Measurements from ENCODE around the gene KRTAP9-9.
"Not testable (repeated sequence)": the region's sequence is repeated elsewhere in the genome, so short reads cannot be mapped to it uniquely, and the experiment has no call there.

KRTAP9-9 gene

GRCh38 chr17:41264599-41264998 lies 9.4 kb downstream of the KRTAP9-9 start:
- Histone ChIP-seq H3K9ac (ENCODE audit: low read depth in 1 of 2, low read length in 2 of 2) (no peak overlapping the region), H3K4me1 (ENCODE audit: control insufficient read depth in 1 of 2, insufficient read depth in 2 of 2, low read length in 2 of 2) (no peaks in the 10 kb centered on the region), H3K27ac (ENCODE audit: low read depth, low read length) (no peak overlapping the region), H3K9me3 (ENCODE audit: control insufficient read depth in 1 of 2, low read length in 2 of 2) (no peaks in the 10 kb centered on the region), H3K27me3 (ENCODE audit: control insufficient read depth in 1 of 2, insufficient read depth in 2 of 2, low read length in 2 of 2) (peaks cover 4 to 9% of the 10 kb centered on the region in 2 donors), H3K4me3 (ENCODE audit: low read depth in 1 of 2, low read length in 2 of 2) (no peak overlapping the region), H3K36me3 (ENCODE audit: control insufficient read depth in 1 of 2, insufficient read depth in 2 of 2, low read length in 2 of 2) (no peaks in the 10 kb centered on the region)

DNA sequence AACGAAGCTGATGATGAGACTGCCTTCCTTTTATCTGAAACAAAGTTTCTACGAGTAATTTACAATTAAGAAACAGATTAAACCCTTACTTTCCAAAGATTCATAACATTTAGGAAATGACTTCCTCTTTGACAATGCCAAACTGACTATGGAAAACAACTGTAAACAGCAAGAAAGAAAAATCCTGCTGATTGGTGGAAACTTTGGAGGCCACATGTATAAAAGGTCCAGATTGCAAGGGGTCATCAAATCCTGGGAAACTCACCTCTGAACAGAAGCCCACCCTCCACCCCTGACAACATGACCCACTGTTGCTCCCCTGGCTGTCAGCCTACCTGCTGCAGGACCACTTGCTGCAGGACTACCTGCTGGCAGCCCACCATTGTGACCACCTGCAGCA lies 9.9 kb downstream of the KRTAP9-9 start, which contains the start of gene KRTAP9-6:
Gene KRTAP9-6 (plus strand): TSS at position 301 of the 400 bp plus-strand sequence. CDS start 0 bp downstream, at position 301.
- Histone ChIP-seq H3K27ac (ENCODE audit: low read depth, low read length) (no peak within 1 kb of the TSS), H3K4me1 (ENCODE audit: control insufficient read depth in 1 of 2, insufficient read depth in 2 of 2, low read length in 2 of 2) (no peaks in the 10 kb centered on the region), H3K9me3 (ENCODE audit: control insufficient read depth in 1 of 2, low read length in 2 of 2) (no peaks in the 10 kb centered on the region), H3K27me3 (ENCODE audit: control insufficient read depth in 1 of 2, insufficient read depth in 2 of 2, low read length in 2 of 2) (peaks cover 4 to 9% of the 10 kb centered on the region in 2 donors), H3K36me3 (ENCODE audit: control insufficient read depth in 1 of 2, insufficient read depth in 2 of 2, low read length in 2 of 2) (no peaks in the 10 kb centered on the region), H3K4me3 (ENCODE audit: low read depth in 1 of 2, low read length in 2 of 2) (no peak within 1 kb of the TSS), H3K9ac (ENCODE audit: low read depth in 1 of 2, low read length in 2 of 2) (no peak within 1 kb of the TSS)

- Histone ChIP-seq H3K27me3 (ENCODE audit: control insufficient read depth in 1 of 2, insufficient read depth in 2 of 2, low read length in 2 of 2) (peaks cover 4 to 9% of the 10 kb centered on the region in 2 donors), H3K27ac (ENCODE audit: low read depth, low read length) (no peak overlapping the region), H3K4me3 (ENCODE audit: low read depth in 1 of 2, low read length in 2 of 2) (no peak overlapping the region), H3K9ac (ENCODE audit: low read depth in 1 of 2, low read length in 2 of 2) (no peak overlapping the region), H3K36me3 (ENCODE audit: control insufficient read depth in 1 of 2, insufficient read depth in 2 of 2, low read length in 2 of 2) (no peaks in the 10 kb centered on the region), H3K4me1 (ENCODE audit: control insufficient read depth in 1 of 2, insufficient read depth in 2 of 2, low read length in 2 of 2) (no peaks in the 10 kb centered on the region), H3K9me3 (ENCODE audit: control insufficient read depth in 1 of 2, low read length in 2 of 2) (no peaks in the 10 kb centered on the region)
Measured at GRCh38 chr17:41267711-41268110, 12.5 kb downstream of the KRTAP9-9 start.

DNA sequence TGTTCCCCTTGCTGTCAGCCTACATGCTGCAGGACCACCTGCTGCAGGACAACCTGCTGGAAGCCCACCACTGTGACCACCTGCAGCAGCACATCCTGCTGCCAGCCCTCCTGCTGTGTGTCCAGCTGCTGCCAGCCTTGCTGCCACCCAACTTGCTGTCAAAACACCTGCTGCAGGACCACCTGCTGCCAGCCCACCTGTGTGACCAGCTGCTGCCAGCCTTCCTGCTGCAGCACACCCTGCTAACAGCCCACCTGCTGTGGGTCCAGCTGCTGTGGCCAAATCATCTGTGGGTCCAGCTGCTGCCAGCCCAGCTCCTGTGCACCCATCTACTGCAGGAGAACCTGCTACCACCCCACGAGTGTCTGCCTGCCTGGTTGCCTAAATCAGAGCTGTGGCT lies 16.1 kb downstream of the KRTAP9-9 start:
- H3K4me3 ChIP-seq (ENCODE audit: low read depth in 1 of 2, low read length in 2 of 2); H3K9ac ChIP-seq (ENCODE audit: low read depth in 1 of 2, low read length in 2 of 2); H3K4me1 ChIP-seq (ENCODE audit: control insufficient read depth in 1 of 2, insufficient read depth in 2 of 2, low read length in 2 of 2); H3K27me3 ChIP-seq (ENCODE audit: control insufficient read depth in 1 of 2, insufficient read depth in 2 of 2, low read length in 2 of 2); H3K27ac ChIP-seq (ENCODE audit: low read depth, low read length); H3K9me3 ChIP-seq (ENCODE audit: control insufficient read depth in 1 of 2, low read length in 2 of 2); H3K36me3 ChIP-seq (ENCODE audit: control insufficient read depth in 1 of 2, insufficient read depth in 2 of 2, low read length in 2 of 2): not testable (repeated sequence)

DNA sequence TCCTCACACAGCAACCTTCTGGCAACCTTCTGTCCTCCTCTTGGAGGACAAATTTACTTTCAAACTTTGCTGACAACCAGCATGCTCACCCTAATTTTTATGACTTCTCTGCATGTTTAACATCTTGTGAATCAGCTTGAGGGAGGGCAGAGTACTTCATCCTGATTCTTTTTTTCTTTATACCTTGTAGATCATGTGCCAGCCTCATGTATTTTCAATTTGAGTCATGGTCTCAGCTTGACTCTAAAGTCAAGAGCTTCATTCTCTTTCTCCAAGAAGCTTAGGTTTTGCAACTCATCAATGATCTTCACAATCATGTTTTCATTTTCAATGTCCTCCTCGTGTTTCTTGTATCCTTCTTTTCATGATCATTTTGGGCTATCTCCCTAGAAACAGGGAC lies 16.7 kb downstream of the KRTAP9-9 start:
- H3K4me3 ChIP-seq (ENCODE audit: low read depth in 1 of 2, low read length in 2 of 2), result no peak overlapping the region
- no peaks in the 10 kb centered on the region for H3K4me1 ChIP-seq (ENCODE audit: control insufficient read depth in 1 of 2, insufficient read depth in 2 of 2, low read length in 2 of 2)
- no peaks in the 10 kb centered on the region for H3K9me3 ChIP-seq (ENCODE audit: control insufficient read depth in 1 of 2, low read length in 2 of 2)
- H3K27ac ChIP-seq (ENCODE audit: low read depth, low read length), result no peak overlapping the region
- H3K9ac ChIP-seq (ENCODE audit: low read depth in 1 of 2, low read length in 2 of 2), result no peak overlapping the region
- H3K36me3 ChIP-seq (ENCODE audit: control insufficient read depth in 1 of 2, insufficient read depth in 2 of 2, low read length in 2 of 2), result no peaks in the 10 kb centered on the region
- H3K27me3 ChIP-seq (ENCODE audit: control insufficient read depth in 1 of 2, insufficient read depth in 2 of 2, low read length in 2 of 2), result peaks cover 0 to 7% of the 10 kb centered on the region in 2 donors

DNA sequence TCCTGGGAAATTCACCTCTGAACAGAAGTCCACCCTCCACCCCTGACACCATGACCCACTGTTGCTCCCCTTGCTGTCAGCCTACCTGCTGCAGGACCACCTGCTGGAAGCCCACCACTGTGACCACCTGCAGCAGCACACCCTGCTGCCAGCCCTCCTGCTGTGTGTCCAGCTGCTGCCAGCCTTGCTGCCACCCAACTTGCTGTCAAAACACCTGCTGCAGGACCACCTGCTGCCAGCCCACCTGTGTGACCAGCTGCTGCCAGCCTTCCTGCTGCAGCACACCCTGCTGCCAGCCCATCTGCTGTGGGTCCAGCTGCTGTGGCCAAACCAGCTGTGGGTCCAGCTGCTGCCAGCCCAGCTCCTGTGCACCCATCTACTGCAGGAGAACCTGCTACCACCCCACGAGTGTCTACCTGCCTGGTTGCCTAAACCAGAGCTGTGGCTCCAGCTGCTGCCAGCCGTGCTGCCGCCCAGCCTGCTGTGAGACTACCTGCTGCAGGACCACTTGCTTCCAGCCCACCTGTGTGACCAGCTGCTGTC lies 20.5 kb downstream of the KRTAP9-9 start, which contains the start of gene KRTAP9-7:
Gene KRTAP9-7 (plus strand): TSS at position 51 of the 543 bp plus-strand sequence. CDS start 0 bp downstream, at position 51.
- H3K36me3 ChIP-seq (ENCODE audit: control insufficient read depth in 1 of 2, insufficient read depth in 2 of 2, low read length in 2 of 2); H3K27ac ChIP-seq (ENCODE audit: low read depth, low read length); H3K9me3 ChIP-seq (ENCODE audit: control insufficient read depth in 1 of 2, low read length in 2 of 2); H3K4me1 ChIP-seq (ENCODE audit: control insufficient read depth in 1 of 2, insufficient read depth in 2 of 2, low read length in 2 of 2); H3K27me3 ChIP-seq (ENCODE audit: control insufficient read depth in 1 of 2, insufficient read depth in 2 of 2, low read length in 2 of 2); H3K4me3 ChIP-seq (ENCODE audit: low read depth in 1 of 2, low read length in 2 of 2); H3K9ac ChIP-seq (ENCODE audit: low read depth in 1 of 2, low read length in 2 of 2): not testable (repeated sequence)

- H3K9me3 ChIP-seq (ENCODE audit: control insufficient read depth in 1 of 2, low read length in 2 of 2), result no peaks in the 10 kb centered on the region
- H3K27ac ChIP-seq (ENCODE audit: low read depth, low read length), result no peak overlapping the region
- H3K9ac ChIP-seq (ENCODE audit: low read depth in 1 of 2, low read length in 2 of 2), result no peak overlapping the region
- H3K36me3 ChIP-seq (ENCODE audit: control insufficient read depth in 1 of 2, insufficient read depth in 2 of 2, low read length in 2 of 2), result no peaks in the 10 kb centered on the region
- H3K4me1 ChIP-seq (ENCODE audit: control insufficient read depth in 1 of 2, insufficient read depth in 2 of 2, low read length in 2 of 2), result no peaks in the 10 kb centered on the region
- H3K4me3 ChIP-seq (ENCODE audit: low read depth in 1 of 2, low read length in 2 of 2), result no peak overlapping the region
- peaks cover 0 to 5% of the 10 kb centered on the region in 2 donors for H3K27me3 ChIP-seq (ENCODE audit: control insufficient read depth in 1 of 2, insufficient read depth in 2 of 2, low read length in 2 of 2)
Measured at GRCh38 chr17:41278176-41278955, 23.2 kb downstream of the KRTAP9-9 start.

DNA sequence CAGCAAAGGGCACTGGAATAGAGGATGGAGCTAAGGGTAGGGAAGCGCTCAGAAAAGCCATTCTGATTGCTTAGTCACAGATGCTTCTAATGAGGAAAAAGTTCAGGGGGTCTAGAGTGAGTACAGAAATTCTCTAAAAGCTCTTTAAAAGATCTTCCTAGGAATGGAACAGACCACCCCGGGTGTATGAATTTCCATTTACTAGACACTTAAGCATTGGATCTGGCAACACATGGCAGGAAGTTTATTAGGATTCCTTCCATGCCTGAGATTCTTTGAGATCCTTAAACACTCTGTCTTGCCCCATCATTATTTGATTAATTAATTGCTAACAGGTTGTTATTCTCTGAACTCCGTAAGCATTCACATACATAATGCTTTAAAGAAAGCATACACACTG lies 28.9 kb downstream of the KRTAP9-9 start:
- Histone ChIP-seq H3K27ac (ENCODE audit: low read depth, low read length) (no peak overlapping the region), H3K4me3 (ENCODE audit: low read depth in 1 of 2, low read length in 2 of 2) (no peak overlapping the region), H3K4me1 (ENCODE audit: control insufficient read depth in 1 of 2, insufficient read depth in 2 of 2, low read length in 2 of 2) (no peaks in the 10 kb centered on the region), H3K9me3 (ENCODE audit: control insufficient read depth in 1 of 2, low read length in 2 of 2) (no peaks in the 10 kb centered on the region), H3K9ac (ENCODE audit: low read depth in 1 of 2, low read length in 2 of 2) (no peak overlapping the region), H3K36me3 (ENCODE audit: control insufficient read depth in 1 of 2, insufficient read depth in 2 of 2, low read length in 2 of 2) (no peaks in the 10 kb centered on the region), H3K27me3 (ENCODE audit: control insufficient read depth in 1 of 2, insufficient read depth in 2 of 2, low read length in 2 of 2) (peaks cover 0 to 6% of the 10 kb centered on the region in 2 donors)

- Histone ChIP-seq H3K4me3 (ENCODE audit: low read depth in 1 of 2, low read length in 2 of 2) (no peak overlapping the region), H3K27me3 (ENCODE audit: control insufficient read depth in 1 of 2, insufficient read depth in 2 of 2, low read length in 2 of 2) (peaks cover 0 to 6% of the 10 kb centered on the region in 2 donors), H3K9me3 (ENCODE audit: control insufficient read depth in 1 of 2, low read length in 2 of 2) (no peaks in the 10 kb centered on the region), H3K4me1 (ENCODE audit: control insufficient read depth in 1 of 2, insufficient read depth in 2 of 2, low read length in 2 of 2) (no peaks in the 10 kb centered on the region), H3K27ac (ENCODE audit: low read depth, low read length) (no peak overlapping the region), H3K36me3 (ENCODE audit: control insufficient read depth in 1 of 2, insufficient read depth in 2 of 2, low read length in 2 of 2) (no peaks in the 10 kb centered on the region), H3K9ac (ENCODE audit: low read depth in 1 of 2, low read length in 2 of 2) (no peak overlapping the region)
Measured at GRCh38 chr17:41284546-41284945, 29.4 kb downstream of the KRTAP9-9 start.

DNA sequence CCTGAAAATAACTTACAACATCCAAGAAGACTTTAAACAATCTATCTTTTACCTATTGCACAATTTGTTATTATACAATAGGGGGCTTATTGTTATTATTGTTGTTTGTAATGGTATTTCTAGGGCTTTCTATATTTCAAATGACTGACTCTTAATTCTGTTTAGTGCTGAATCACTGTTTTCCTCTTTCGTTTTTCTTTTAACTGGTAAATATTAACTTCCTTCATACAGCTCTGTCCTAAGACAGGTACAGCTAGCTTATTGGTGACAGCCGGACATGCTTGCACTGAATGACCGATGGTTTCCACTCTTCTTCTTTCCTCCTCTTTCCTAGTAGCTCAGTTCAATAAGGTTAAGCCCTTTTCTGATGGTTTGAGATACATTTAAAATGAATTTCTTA lies 31.9 kb downstream of the KRTAP9-9 start:
- H3K27me3 ChIP-seq (ENCODE audit: control insufficient read depth in 1 of 2, insufficient read depth in 2 of 2, low read length in 2 of 2), result peaks cover 0 to 6% of the 10 kb centered on the region in 2 donors
- no peak overlapping the region for H3K9ac ChIP-seq (ENCODE audit: low read depth in 1 of 2, low read length in 2 of 2)
- no peak overlapping the region for H3K4me3 ChIP-seq (ENCODE audit: low read depth in 1 of 2, low read length in 2 of 2)
- no peaks in the 10 kb centered on the region for H3K9me3 ChIP-seq (ENCODE audit: control insufficient read depth in 1 of 2, low read length in 2 of 2)
- no peaks in the 10 kb centered on the region for H3K4me1 ChIP-seq (ENCODE audit: control insufficient read depth in 1 of 2, insufficient read depth in 2 of 2, low read length in 2 of 2)
- no peaks in the 10 kb centered on the region for H3K36me3 ChIP-seq (ENCODE audit: control insufficient read depth in 1 of 2, insufficient read depth in 2 of 2, low read length in 2 of 2)
- H3K27ac ChIP-seq (ENCODE audit: low read depth, low read length), result no peak overlapping the region
